GM19193 (cell line): Measurements from ENCODE around the gene SLC25A21.

ENCODE experiments used
- POLR2A ChIP-seq: IDR thresholded peaks from 4 replicates; pipeline ENCODE4 v1.6.1; 2011; ENCODE audit not compliant: insufficient read depth, insufficient read length; ENCODE audit errors: extremely low read depth

SLC25A21 gene

GRCh38 chr14:37046815-37047214, 125.6 kb downstream of the SLC25A21 start:
- TF ChIP-seq POLR2A: no peak

GRCh38 chr14:37045340-37046061, 126.9 kb downstream of the SLC25A21 start:
- no peak for TF ChIP-seq POLR2A

- TF ChIP-seq POLR2A: no peak
Measured at GRCh38 chr14:37037636-37038387, 134.6 kb downstream of the SLC25A21 start.

GRCh38 chr14:37036669-37037341, 135.6 kb downstream of the SLC25A21 start:
- TF ChIP-seq POLR2A: no peak

GRCh38 chr14:37035401-37035800, 137.0 kb downstream of the SLC25A21 start:
- TF ChIP-seq POLR2A: no peak

- TF ChIP-seq POLR2A: no peak
Measured at GRCh38 chr14:37034410-37035285, 137.8 kb downstream of the SLC25A21 start.

- TF ChIP-seq POLR2A: no peak
Measured at GRCh38 chr14:37032863-37033262, 139.5 kb downstream of the SLC25A21 start.

- no peak for TF ChIP-seq POLR2A
Measured at GRCh38 chr14:37027188-37027824, 145.1 kb downstream of the SLC25A21 start.

GRCh38 chr14:37023875-37024565, 148.4 kb downstream of the SLC25A21 start:
- no peak for TF ChIP-seq POLR2A

GRCh38 chr14:37021390-37021789, 151.0 kb downstream of the SLC25A21 start:
- no peak for TF ChIP-seq POLR2A

- no peak for TF ChIP-seq POLR2A
Measured at GRCh38 chr14:37019488-37019887, 152.9 kb downstream of the SLC25A21 start.

GRCh38 chr14:37018571-37019240, 153.7 kb downstream of the SLC25A21 start:
- no peak for TF ChIP-seq POLR2A

GRCh38 chr14:37013078-37013477, 159.3 kb downstream of the SLC25A21 start:
- no peak for TF ChIP-seq POLR2A

- no peak for TF ChIP-seq POLR2A
Measured at GRCh38 chr14:36998686-36999085, 173.7 kb downstream of the SLC25A21 start.

- no peak for TF ChIP-seq POLR2A
Measured at GRCh38 chr14:36997843-36998242, 174.6 kb downstream of the SLC25A21 start.
